Stomach (tissue), 4 donors: Measurements from ENCODE around the gene GALNS.

Experiments
- EP300 ChIP-seq: sonication (generic); formaldehyde crosslinking; IDR thresholded peaks from one replicate; pipeline ENCODE4 v1.6.1; 2017; ENCODE audit warnings: antibody characterized with exemption
- POLR2A ChIP-seq, 4 donors: fragments of 450-650 bp; IDR thresholded peaks; one replicate each; pipeline ENCODE4 v1.6.1; 2016; ENCODE audit warnings: antibody characterized with exemption in 4 of 4, control low read depth in 2 of 4, mild to moderate bottlenecking in 1 of 4, moderate library complexity in 1 of 4
- TF ChIP-seq, protein P1 (sequence below), 7 experiments: fragments of 450-650 bp in 4 of 7; fragments of 200-600 bp in 3 of 7; sonication (generic) in 3 of 7; IDR thresholded peaks; one replicate each; pipeline ENCODE4 v1.5.1; 2016 to 2019; ENCODE audit warnings: antibody characterized with exemption in 7 of 7, control low read depth in 2 of 7, mild to moderate bottlenecking in 1 of 7

GRCh38 chr16:88777471-88778270 is 79.1 kb downstream of the GALNS start:
- TF ChIP-seq EP300 (no peak), POLR2A (IDR thresholded peaks at IDR 0.05) (no peak)
- TF ChIP-seq, protein P1, sequence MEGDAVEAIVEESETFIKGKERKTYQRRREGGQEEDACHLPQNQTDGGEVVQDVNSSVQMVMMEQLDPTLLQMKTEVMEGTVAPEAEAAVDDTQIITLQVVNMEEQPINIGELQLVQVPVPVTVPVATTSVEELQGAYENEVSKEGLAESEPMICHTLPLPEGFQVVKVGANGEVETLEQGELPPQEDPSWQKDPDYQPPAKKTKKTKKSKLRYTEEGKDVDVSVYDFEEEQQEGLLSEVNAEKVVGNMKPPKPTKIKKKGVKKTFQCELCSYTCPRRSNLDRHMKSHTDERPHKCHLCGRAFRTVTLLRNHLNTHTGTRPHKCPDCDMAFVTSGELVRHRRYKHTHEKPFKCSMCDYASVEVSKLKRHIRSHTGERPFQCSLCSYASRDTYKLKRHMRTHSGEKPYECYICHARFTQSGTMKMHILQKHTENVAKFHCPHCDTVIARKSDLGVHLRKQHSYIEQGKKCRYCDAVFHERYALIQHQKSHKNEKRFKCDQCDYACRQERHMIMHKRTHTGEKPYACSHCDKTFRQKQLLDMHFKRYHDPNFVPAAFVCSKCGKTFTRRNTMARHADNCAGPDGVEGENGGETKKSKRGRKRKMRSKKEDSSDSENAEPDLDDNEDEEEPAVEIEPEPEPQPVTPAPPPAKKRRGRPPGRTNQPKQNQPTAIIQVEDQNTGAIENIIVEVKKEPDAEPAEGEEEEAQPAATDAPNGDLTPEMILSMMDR (IDR thresholded peaks at IDR 0.05), result no peak
